Kidney (tissue), 14 donors: ENCODE results near the gene MORN1. TPM values are rescaled to one million over a fixed set of nuclear protein-coding genes. Genes with fewer than 3 reads are reported as not detected.

Experiments
- DNase-seq, 5 donors: peaks; one replicate each; pipeline ENCODE4 v3.0.0-alpha.2; 2013 to 2020
- FAIRE-seq: peaks from 2 replicates; lab custom pipeline; 2012; peaks lifted over from hg19 to GRCh38; lab: Jason Lieb, UNC
- H3K27ac ChIP-seq, 2 donors: one replicate each; pipeline ENCODE4 v1.7.0; 2013; ENCODE audit warnings: low read depth in 2 of 2, low read length in 2 of 2, inconsistent platforms in 1 of 2
- H3K27me3 ChIP-seq: one replicate; pipeline ENCODE4 v1.7.1; 2013; ENCODE audit warnings: low read length, inconsistent platforms; ENCODE audit not compliant: control insufficient read depth, insufficient read depth
- H3K36me3 ChIP-seq, 3 donors: one replicate each; pipeline versions ENCODE4 v1.7.0 to v1.7.1; 2013; ENCODE audit warnings: low read length in 3 of 3, control low read depth in 1 of 3, inconsistent platforms in 1 of 3; ENCODE audit not compliant: insufficient read depth in 3 of 3, control insufficient read depth in 2 of 3
- H3K4me1 ChIP-seq, 3 donors: one replicate each; pipeline versions ENCODE4 v1.7.0 to v1.7.1; 2013; ENCODE audit warnings: low read length in 3 of 3, inconsistent platforms in 1 of 3, low read depth in 1 of 3; ENCODE audit not compliant: control insufficient read depth in 2 of 3, insufficient read depth in 2 of 3
- H3K4me3 ChIP-seq, 3 donors: one replicate each; pipeline versions ENCODE4 v1.7.0 to v1.8.1; 2013; ENCODE audit warnings: low read length in 3 of 3, control low read depth in 1 of 3, inconsistent platforms in 1 of 3
- H3K9ac ChIP-seq, 3 donors: one replicate each; pipeline versions ENCODE4 v1.7.0 to v1.7.1; 2013; ENCODE audit warnings: low read length in 3 of 3, control low read depth in 1 of 3, inconsistent platforms in 1 of 3
- H3K9me3 ChIP-seq, 3 donors: one replicate each; pipeline versions ENCODE4 v1.7.0 to v1.7.1; 2013; ENCODE audit warnings: low read length in 3 of 3, control low read depth in 1 of 3, inconsistent platforms in 1 of 3; ENCODE audit not compliant: control insufficient read depth in 2 of 3, insufficient read depth in 1 of 3
- CTCF ChIP-seq: IDR thresholded peaks from 3 replicates; pipeline ENCODE4 v1.5.1; 2012; ENCODE audit warnings: mild to moderate bottlenecking, moderate library complexity, borderline replicate concordance; ENCODE audit not compliant: insufficient read depth; ENCODE audit errors: extremely low read depth
- intact Hi-C: fragments of 100-400 bp; cut with DNase I; formaldehyde crosslinking; loops from one replicate; pipeline ENCODE4 v1.11.1; 2022
- polyA plus RNA-seq: library from polyadenylated mRNA; stranded (reverse); fragments of 350-450 nt; fragmentation: Illumina TruSeq; extraction: RNeasy Lipid Tissue Mini Kit (QIAGEN cat#74804); gene quantifications from one replicate; pipeline ENCODE4 v1.2.3, GENCODE V29; 2014; ENCODE audit warnings: low read depth, low replicate concordance; ENCODE audit not compliant: insufficient read depth
- total RNA-seq: library from RNA; stranded (reverse); fragmentation: NEBNext Ultra II Directional; extraction: Animal tissue kit (Norgen Biotek cat#: 25700); gene quantifications from one replicate; pipeline ENCODE4 v1.2.1, GENCODE V29; 2021
- donor health status: control.
- donor health status: control.
- donor health status: control.
- donor health status: control.
- donor health status: control.
- donor health status: DM: yes; HTN: yes; CAD: no.
- donor health status: Normal renal cell carcinoma (clear cell type).

MORN1 gene
- total and polyA plus RNA-seq, 2 donors from 2014 or later, result 9.0 to 24.7 TPM

DNA sequence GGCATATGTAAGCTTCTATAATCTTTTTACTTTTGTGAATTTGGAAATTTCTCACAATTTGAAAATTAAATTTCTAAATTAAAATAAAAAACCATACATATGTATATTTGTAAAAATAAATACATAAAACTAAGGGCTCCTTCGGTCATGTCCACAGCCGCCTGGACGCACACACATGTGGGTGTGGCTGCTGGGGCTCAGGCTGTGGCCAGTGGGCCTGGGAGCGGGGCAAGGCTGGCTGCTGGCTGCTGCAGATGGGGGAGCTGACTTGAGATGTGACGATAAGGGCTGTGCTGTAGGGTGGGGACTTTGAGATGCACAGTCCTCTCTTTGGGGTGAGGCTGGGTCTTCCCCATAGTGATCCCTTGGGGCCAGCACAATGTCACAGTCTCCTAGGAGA is 5.1 kb upstream of the MORN1 start:
- Histone ChIP-seq H3K27me3 (no peaks in the 10 kb centered on the region), H3K36me3 (peaks cover 8 to 49% (median 26%) of the 10 kb centered on the region in 3 donors), H3K4me1 (peaks cover 0 to 32% (median 17%) of the 10 kb centered on the region in 3 donors), H3K9ac (no peak overlapping the region), H3K9me3 (no peaks in the 10 kb centered on the region), H3K27ac (no peak overlapping the region), H3K4me3 (no peak overlapping the region)
- intact Hi-C loops, result no loop called here
- DNase-seq, result no peak
- no peak for FAIRE-seq
- TF ChIP-seq CTCF, result no peak

- Histone ChIP-seq H3K9ac (no peak overlapping the region), H3K4me3 (no peak overlapping the region), H3K4me1 (peaks cover 0 to 32% (median 17%) of the 10 kb centered on the region in 3 donors), H3K27ac (no peak overlapping the region), H3K9me3 (no peaks in the 10 kb centered on the region), H3K36me3 (peaks cover 8 to 49% (median 26%) of the 10 kb centered on the region in 3 donors), H3K27me3 (no peaks in the 10 kb centered on the region)
- intact Hi-C loops, result no loop called here
- TF ChIP-seq CTCF, result no peak
- FAIRE-seq, result no peak
- DNase-seq, result no peak
Observed at GRCh38 chr1:2396059-2396458, 4.7 kb upstream of the MORN1 start.

DNA sequence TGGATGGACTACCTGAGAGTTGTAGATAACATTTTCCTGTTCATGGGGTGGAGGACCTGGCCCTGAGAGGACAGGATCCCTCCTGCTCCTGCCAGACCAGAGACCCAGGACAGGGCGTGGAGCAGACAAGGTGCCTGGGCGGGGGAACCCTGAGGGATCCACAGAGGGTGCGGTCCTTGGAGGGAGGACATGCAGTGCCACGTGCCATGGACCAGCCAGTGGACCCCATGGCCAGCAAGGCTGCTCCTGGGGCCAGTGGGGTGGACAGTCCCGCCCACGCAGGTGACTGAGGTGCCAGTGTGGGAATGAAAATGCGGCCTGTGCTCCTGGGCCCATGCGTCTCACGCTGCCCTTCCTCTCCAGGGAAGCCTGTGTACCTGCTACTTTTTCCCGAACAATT is 3.9 kb upstream of the MORN1 start:
- Histone ChIP-seq H3K9me3 (no peaks in the 10 kb centered on the region), H3K36me3 (peaks cover 8 to 49% (median 22%) of the 10 kb centered on the region in 3 donors), H3K4me1 (peaks cover 0 to 36% (median 17%) of the 10 kb centered on the region in 3 donors), H3K27me3 (no peaks in the 10 kb centered on the region), H3K9ac (no peak overlapping the region), H3K4me3 (no peak overlapping the region), H3K27ac (no peak overlapping the region)
- intact Hi-C loops, result no loop called here
- TF ChIP-seq CTCF, result no peak
- no peak for DNase-seq
- no peak for FAIRE-seq

DNA sequence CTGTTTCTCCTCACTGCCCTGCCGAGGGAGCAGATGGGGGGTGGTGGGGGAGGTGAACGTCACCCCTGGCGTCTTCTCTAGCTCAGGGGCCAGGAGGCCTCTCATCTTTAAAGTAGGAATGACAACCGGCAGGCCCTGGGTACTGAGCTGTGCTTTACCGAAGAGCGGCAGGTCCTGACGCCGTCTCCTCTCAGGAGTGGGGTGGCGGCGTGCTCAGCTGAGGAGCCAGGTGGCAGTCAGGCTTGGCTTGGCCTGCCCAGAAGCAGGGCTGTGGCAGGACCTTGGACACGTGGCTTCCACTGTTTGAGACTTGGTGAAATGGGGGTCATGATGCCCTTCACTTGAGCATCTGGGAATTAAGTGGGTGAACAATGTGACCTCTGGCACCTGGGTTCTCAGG is 3.4 kb upstream of the MORN1 start:
- no peak for TF ChIP-seq CTCF
- H3K36me3 ChIP-seq, result peaks cover 8 to 45% (median 22%) of the 10 kb centered on the region in 3 donors
- H3K4me1 ChIP-seq, result peaks cover 0 to 39% (median 17%) of the 10 kb centered on the region in 3 donors
- H3K27ac ChIP-seq, result no peak overlapping the region
- H3K9ac ChIP-seq, result no peak overlapping the region
- intact Hi-C loops, result no loop called here
- no peaks in the 10 kb centered on the region for H3K27me3 ChIP-seq
- no peaks in the 10 kb centered on the region for H3K9me3 ChIP-seq
- DNase-seq, result no peak
- no peak overlapping the region for H3K4me3 ChIP-seq
- no peak for FAIRE-seq
